GM23338 (cell line): ENCODE data around the gene TNFRSF1A. TPM values are rescaled to one million over a fixed set of nuclear protein-coding genes. Genes with fewer than 3 reads are reported as not detected.

Experiments used
- CREB1 ChIP-seq: fragments of 250-450 bp; sonication (Bioruptor Pico); IDR thresholded peaks from 2 replicates; pipeline ENCODE4 v1.5.0; 2020; ENCODE audit warnings: low read depth, mild to moderate bottlenecking, moderate library complexity
- EZH2 ChIP-seq: fragments of 200-600 bp; sonication (generic); IDR thresholded peaks from one replicate; pipeline ENCODE4 v1.8.0; 2017; ENCODE audit warnings: antibody characterized with exemption, mild to moderate bottlenecking, low read depth; ENCODE audit not compliant: unreplicated experiment
- EZH2phosphoT487 ChIP-seq: fragments of 200-600 bp; sonication (generic); IDR thresholded peaks from one replicate; pipeline ENCODE4 v1.8.1; 2018; ENCODE audit warnings: antibody characterized with exemption; ENCODE audit not compliant: unreplicated experiment
- NANOG ChIP-seq: IDR thresholded peaks from 2 replicates; pipeline ENCODE4 v1.6.1; 2016; ENCODE audit warnings: antibody characterized with exemption, borderline replicate concordance
- POLR2AphosphoS5 ChIP-seq: IDR thresholded peaks from 2 replicates; pipeline ENCODE4 v1.6.1; 2016; ENCODE audit warnings: antibody characterized with exemption, low read depth
- STAT1 ChIP-seq: IDR thresholded peaks from one replicate; pipeline ENCODE4 v1.6.1; 2016; ENCODE audit warnings: antibody characterized with exemption; ENCODE audit not compliant: unreplicated experiment
- ZNF114 ChIP-seq: fragments of 250-450 bp; sonication (Bioruptor Pico); IDR thresholded peaks from 2 replicates; pipeline ENCODE4 v1.5.0; 2020; ENCODE audit warnings: mild to moderate bottlenecking, moderate library complexity
- ZNF331 ChIP-seq: fragments of 250-450 bp; sonication (Bioruptor Pico); IDR thresholded peaks from 2 replicates; pipeline ENCODE4 v1.5.0; 2020; ENCODE audit warnings: low read depth, mild to moderate bottlenecking, moderate library complexity
- polyA plus RNA-seq: library from polyadenylated mRNA; unstranded; fragments of >200 nt; fragmentation: Nextera tagmentation; extraction: Ambion mirVana; gene quantifications from 2 replicates; pipeline ENCODE4 v1.2.1, GENCODE V29; 2016
- total RNA-seq: library from RNA; depleted of rRNA; stranded (reverse); fragments of >200 nt; shearing (Covaris generic); gene quantifications from 2 replicates; pipeline ENCODE4 v1.2.3, GENCODE V29; 2014
- TF ChIP-seq, protein P1 (sequence below): fragments of 250-450 bp; sonication (Bioruptor Pico); IDR thresholded peaks from 2 replicates; pipeline ENCODE4 v1.5.0; 2020; ENCODE audit warnings: mild to moderate bottlenecking, moderate library complexity
- TF ChIP-seq, protein P2 (sequence below): IDR thresholded peaks from 2 replicates; pipeline ENCODE4 v1.6.1; 2016; ENCODE audit warnings: antibody characterized with exemption
- TF ChIP-seq, protein P3 (sequence below), 2 experiments: fragments of 200-600 bp in 1 of 2; sonication (generic) in 1 of 2; conservative IDR thresholded peaks; 2 replicates each; pipeline versions ENCODE4 v1.5.1 to v1.6.1; 2016 to 2017; ENCODE audit warnings: antibody characterized with exemption in 2 of 2, low read depth in 2 of 2, mild to moderate bottlenecking in 2 of 2, moderate library complexity in 1 of 2

The TNFRSF1A gene
- total and polyA plus RNA-seq, 2 experiments from 2014 or later = 24.3 to 43.4 TPM

GRCh38 chr12:6360578-6361490 lies 19.0 kb upstream of the TNFRSF1A start (continued):
- TF ChIP-seq, protein P1, sequence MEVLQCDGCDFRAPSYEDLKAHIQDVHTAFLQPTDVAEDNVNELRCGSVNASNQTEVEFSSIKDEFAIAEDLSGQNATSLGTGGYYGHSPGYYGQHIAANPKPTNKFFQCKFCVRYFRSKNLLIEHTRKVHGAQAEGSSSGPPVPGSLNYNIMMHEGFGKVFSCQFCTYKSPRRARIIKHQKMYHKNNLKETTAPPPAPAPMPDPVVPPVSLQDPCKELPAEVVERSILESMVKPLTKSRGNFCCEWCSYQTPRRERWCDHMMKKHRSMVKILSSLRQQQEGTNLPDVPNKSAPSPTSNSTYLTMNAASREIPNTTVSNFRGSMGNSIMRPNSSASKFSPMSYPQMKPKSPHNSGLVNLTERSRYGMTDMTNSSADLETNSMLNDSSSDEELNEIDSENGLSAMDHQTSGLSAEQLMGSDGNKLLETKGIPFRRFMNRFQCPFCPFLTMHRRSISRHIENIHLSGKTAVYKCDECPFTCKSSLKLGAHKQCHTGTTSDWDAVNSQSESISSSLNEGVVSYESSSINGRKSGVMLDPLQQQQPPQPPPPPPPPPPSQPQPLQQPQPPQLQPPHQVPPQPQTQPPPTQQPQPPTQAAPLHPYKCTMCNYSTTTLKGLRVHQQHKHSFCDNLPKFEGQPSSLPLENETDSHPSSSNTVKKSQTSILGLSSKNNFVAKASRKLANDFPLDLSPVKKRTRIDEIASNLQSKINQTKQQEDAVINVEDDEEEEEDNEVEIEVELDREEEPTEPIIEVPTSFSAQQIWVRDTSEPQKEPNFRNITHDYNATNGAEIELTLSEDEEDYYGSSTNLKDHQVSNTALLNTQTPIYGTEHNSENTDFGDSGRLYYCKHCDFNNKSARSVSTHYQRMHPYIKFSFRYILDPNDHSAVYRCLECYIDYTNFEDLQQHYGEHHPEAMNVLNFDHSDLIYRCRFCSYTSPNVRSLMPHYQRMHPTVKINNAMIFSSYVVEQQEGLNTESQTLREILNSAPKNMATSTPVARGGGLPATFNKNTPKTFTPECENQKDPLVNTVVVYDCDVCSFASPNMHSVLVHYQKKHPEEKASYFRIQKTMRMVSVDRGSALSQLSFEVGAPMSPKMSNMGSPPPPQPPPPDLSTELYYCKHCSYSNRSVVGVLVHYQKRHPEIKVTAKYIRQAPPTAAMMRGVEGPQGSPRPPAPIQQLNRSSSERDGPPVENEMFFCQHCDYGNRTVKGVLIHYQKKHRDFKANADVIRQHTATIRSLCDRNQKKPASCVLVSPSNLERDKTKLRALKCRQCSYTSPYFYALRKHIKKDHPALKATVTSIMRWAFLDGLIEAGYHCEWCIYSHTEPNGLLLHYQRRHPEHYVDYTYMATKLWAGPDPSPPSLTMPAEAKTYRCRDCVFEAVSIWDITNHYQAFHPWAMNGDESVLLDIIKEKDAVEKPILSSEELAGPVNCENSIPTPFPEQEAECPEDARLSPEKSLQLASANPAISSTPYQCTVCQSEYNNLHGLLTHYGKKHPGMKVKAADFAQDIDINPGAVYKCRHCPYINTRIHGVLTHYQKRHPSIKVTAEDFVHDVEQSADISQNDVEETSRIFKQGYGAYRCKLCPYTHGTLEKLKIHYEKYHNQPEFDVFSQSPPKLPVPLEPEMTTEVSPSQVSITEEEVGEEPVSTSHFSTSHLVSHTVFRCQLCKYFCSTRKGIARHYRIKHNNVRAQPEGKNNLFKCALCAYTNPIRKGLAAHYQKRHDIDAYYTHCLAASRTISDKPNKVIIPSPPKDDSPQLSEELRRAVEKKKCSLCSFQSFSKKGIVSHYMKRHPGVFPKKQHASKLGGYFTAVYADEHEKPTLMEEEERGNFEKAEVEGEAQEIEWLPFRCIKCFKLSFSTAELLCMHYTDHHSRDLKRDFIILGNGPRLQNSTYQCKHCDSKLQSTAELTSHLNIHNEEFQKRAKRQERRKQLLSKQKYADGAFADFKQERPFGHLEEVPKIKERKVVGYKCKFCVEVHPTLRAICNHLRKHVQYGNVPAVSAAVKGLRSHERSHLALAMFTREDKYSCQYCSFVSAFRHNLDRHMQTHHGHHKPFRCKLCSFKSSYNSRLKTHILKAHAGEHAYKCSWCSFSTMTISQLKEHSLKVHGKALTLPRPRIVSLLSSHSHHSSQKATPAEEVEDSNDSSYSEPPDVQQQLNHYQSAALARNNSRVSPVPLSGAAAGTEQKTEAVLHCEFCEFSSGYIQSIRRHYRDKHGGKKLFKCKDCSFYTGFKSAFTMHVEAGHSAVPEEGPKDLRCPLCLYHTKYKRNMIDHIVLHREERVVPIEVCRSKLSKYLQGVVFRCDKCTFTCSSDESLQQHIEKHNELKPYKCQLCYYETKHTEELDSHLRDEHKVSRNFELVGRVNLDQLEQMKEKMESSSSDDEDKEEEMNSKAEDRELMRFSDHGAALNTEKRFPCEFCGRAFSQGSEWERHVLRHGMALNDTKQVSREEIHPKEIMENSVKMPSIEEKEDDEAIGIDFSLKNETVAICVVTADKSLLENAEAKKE (CRISPR knock-in tag) = no peak
- TF ChIP-seq ZNF331 (CRISPR knock-in tag) (no peak), ZNF114 (CRISPR knock-in tag) (no peak), EZH2phosphoT487 (no peak), NANOG (no peak), STAT1 (no peak), POLR2AphosphoS5 (no peak), CREB1 (CRISPR knock-in tag) (no peak), EZH2 (no peak)
- TF ChIP-seq, protein P2, sequence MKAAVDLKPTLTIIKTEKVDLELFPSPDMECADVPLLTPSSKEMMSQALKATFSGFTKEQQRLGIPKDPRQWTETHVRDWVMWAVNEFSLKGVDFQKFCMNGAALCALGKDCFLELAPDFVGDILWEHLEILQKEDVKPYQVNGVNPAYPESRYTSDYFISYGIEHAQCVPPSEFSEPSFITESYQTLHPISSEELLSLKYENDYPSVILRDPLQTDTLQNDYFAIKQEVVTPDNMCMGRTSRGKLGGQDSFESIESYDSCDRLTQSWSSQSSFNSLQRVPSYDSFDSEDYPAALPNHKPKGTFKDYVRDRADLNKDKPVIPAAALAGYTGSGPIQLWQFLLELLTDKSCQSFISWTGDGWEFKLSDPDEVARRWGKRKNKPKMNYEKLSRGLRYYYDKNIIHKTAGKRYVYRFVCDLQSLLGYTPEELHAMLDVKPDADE = no peak
- TF ChIP-seq, protein P3, sequence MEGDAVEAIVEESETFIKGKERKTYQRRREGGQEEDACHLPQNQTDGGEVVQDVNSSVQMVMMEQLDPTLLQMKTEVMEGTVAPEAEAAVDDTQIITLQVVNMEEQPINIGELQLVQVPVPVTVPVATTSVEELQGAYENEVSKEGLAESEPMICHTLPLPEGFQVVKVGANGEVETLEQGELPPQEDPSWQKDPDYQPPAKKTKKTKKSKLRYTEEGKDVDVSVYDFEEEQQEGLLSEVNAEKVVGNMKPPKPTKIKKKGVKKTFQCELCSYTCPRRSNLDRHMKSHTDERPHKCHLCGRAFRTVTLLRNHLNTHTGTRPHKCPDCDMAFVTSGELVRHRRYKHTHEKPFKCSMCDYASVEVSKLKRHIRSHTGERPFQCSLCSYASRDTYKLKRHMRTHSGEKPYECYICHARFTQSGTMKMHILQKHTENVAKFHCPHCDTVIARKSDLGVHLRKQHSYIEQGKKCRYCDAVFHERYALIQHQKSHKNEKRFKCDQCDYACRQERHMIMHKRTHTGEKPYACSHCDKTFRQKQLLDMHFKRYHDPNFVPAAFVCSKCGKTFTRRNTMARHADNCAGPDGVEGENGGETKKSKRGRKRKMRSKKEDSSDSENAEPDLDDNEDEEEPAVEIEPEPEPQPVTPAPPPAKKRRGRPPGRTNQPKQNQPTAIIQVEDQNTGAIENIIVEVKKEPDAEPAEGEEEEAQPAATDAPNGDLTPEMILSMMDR (conservative IDR thresholded peaks at IDR 0.05; ENCODE audit: low read depth in 2 of 2) = no peak
